Inferior parietal cortex (tissue), 1 donor: ENCODE results near the gene NFKBIE.
"Not testable (repeated sequence)": the region's sequence is repeated elsewhere in the genome, so short reads cannot be mapped to it uniquely, and the experiment has no call there.

Experiments
- DNase-seq: peaks from one replicate; pipeline ENCODE4 v3.0.0-alpha.2; 2016; ENCODE audit errors: extremely low spot score

NFKBIE gene

GRCh38 chr6:44245912-44246662, 19.3 kb downstream of the NFKBIE start:
- DNase-seq = peak; percentile 77

GRCh38 chr6:44245391-44245911, 19.9 kb downstream of the NFKBIE start:
- no peak for DNase-seq

DNA sequence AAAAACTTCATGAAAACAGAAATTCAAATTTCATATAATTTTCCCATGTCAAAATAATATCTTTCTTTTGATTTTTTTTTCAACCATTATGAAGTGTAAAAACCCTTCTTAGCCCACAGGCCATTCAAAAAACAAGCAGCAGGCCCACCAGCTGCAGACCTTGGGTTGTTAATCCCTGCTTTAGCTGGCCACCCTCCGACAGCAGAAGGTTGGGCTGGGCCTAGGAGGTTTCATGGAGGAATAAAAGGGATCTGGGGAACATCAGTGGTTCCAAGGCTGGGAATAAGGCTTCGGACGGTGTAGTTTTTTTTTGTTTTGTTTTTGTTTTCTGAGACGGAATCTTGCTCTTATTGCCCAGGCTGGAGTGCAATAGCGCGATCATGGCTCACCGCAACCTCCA, 22.0 kb downstream of the NFKBIE start:
- no peak for DNase-seq

DNA sequence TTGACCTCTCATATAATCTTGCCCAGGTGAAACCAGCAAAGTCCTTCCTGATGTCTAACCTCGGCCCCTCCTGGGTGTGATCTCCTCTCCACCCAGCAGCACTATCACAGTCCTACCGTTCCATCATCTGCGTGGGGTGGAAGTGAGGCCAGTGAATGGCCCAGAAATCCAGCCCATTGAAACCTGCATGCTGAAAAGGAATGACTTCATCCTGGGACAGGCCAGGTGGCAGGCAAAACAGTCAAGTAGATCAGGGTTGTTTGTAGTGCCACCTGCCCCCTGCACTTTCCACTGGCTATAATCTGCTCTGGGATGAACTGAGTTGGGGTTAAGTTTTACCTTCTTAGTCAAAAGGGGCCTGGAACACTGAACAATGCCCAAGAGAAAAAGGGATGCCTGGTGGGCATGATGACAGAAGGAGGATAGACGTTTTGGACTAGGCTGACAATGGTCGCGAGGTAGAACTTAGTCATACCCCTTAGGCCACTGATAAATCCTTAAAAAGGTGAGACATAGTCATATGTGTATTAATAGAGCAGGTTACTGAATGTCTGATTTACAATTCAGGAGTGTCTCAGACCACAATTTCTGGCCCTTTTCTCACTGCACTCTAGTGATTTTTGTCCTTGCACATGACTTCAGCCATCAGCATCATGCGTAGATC, 26.5 kb downstream of the NFKBIE start:
- no peak for DNase-seq

GRCh38 chr6:44237813-44238433, 27.4 kb downstream of the NFKBIE start:
- DNase-seq = peak; percentile 83

GRCh38 chr6:44237021-44237812, 28.1 kb downstream of the NFKBIE start:
- DNase-seq = peak; percentile 74

DNA sequence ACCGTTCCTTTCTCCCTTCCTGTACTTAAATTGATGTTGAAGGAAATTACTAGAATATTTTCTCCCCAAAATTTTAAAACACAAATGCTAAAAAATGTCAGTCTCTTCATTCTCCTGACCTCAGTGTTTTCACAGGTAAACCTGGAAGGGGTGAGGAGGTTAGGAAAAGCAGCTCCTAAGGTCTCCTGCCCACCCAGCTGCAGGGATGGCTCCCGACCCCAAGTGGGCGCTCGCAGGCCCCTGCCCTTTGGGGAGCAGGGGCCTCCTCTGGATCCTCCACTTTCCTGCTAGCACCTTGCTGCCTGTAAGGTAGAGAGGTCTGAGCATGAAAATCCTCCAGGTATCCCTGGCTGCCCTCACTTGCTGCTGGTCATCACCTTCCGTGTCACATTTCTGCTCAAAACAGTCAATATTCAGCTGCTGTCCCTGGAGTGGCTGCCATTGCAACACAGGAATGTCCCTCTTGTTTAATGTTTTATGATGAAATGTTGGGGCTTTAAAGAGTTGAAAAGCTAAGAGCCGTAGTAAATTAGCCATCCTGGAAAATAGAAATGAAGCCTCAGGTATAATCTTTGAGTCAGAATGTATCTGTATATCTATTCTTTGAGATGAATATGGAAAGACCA, 29.3 kb downstream of the NFKBIE start:
- DNase-seq = no peak

DNA sequence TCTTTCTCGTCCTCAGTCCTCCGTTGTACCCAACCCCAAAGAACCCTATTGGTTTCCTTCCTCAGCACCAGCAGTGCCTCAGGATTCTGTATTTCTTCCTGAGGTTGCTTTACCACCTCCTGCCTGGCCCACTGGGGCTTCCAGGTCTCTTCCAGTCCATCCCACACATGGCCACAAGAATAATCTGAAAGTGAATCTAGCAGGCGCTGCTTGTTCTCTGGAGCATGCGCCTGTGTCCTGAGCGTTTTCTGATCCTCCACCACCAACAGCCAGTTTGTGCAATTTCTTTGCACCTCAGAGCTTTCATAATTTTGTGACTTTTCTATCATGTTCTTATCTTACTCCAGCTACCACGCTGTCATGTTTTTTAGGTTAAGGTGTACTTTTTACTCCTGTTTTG, 30.1 kb downstream of the NFKBIE start:
- no peak for DNase-seq

DNA sequence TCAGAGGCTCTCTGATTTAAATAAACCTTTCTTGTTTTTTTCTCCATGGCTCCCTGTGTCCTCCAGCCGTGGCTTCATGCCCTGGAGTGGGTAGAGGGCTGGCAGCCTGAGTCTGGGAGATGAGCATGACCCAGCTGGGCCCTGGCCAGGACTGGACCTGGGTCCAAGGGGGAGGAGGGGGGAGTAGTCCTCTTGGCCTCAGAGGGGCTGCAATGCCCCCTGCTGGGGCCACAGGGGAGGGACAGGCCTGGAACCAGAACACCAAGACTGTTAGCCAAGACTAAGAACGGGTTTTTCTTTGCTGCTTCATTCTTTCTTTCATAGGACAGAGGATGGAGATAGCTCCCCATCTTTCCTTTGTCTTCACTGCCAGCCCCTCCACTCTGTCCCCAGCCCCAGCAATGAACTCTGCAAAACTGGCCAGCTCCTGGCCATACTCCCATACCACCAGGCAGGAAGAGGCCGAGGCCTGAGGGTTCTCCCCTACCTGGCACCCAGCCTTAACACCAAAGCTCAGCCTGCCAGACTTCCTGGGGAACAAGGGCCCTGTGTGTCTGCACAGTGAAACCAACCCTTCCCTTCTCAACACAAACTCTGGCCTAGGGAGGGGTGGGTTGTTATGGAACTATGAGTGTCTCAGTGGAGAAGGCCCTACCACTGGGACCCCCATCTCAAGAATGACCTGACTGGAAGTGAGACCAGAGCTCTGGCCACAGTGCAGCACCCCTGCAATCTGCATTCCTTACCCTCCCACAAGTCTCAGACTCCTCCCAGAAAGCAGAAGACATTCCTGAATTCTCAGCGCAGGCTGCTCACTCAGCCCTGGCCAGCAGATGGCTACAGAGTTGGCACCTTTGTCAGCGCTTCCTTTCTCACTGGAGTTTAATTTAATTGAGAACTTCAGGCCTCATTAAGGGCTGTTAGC, 31.0 kb downstream of the NFKBIE start:
- peak; percentile 80 for DNase-seq

DNA sequence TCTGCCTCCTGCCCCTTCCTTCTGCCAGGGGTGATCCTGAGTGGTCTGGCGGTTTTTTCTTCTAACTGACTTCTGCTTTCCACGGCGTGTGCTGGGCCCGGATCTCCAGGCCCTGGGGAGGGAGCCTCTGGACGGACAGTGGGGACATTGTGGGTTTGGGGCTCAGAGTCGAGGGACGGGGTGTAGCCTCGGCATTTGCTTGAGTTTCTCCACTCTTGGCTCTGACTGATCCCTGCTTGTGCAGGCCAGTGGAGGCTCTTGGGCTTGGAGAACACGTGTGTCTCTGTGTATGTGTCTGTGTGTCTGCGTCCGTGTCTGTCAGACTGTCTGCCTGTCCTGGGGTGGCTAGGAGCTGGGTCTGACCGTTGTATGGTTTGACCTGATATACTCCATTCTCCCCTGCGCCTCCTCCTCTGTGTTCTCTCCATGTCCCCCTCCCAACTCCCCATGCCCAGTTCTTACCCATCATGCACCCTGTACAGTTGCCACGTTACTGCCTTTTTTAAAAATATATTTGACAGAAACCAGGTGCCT, 31.7 kb downstream of the NFKBIE start:
- no peak for DNase-seq

- DNase-seq = no peak
Observed at GRCh38 chr6:44232676-44233566, 32.4 kb downstream of the NFKBIE start.

DNA sequence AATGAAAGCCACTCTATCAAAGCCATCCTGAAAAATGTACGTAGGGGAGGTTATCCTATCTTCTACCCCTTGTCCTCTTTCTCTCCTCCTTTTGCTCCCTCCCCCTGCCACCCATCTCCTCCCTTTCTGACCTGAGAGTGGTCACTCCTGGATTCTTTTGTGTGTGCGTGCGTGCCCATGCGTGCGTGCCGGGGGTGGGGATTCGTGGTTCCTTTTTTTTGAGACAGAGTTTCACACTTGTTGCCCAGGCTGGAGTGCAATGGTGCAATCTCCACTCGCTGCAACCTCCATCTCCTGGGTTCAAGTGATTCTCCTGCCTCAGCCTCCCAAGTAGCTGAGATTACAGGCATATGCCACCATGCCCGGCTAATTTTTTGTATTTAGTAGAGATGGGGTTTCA, 33.9 kb downstream of the NFKBIE start:
- DNase-seq = not testable (repeated sequence)

- DNase-seq = no peak
Observed at GRCh38 chr6:44230034-44230675, 35.2 kb downstream of the NFKBIE start.

DNA sequence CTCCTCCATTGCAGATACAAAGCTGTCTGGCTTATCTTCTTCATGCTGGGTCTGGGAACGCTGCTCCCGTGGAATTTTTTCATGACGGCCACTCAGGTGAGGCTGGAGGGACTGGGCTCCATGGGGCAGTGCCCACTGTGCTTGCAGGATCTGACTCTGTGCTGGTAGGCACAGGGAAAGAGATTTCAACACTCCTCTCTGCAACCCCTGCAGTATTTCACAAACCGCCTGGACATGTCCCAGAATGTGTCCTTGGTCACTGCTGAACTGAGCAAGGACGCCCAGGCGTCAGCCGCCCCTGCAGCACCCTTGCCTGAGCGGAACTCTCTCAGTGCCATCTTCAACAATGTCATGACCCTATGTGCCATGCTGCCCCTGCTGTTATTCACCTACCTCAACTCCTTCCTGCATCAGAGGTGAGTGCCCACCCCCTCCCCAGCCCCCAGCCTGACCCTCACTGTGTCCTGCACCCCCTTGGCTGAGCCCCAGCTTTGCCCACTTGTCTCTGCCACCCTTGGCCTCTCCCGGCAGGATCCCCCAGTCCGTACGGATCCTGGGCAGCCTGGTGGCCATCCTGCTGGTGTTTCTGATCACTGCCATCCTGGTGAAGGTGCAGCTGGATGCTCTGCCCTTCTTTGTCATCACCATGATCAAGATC, 35.8 kb downstream of the NFKBIE start:
- DNase-seq = no peak

DNA sequence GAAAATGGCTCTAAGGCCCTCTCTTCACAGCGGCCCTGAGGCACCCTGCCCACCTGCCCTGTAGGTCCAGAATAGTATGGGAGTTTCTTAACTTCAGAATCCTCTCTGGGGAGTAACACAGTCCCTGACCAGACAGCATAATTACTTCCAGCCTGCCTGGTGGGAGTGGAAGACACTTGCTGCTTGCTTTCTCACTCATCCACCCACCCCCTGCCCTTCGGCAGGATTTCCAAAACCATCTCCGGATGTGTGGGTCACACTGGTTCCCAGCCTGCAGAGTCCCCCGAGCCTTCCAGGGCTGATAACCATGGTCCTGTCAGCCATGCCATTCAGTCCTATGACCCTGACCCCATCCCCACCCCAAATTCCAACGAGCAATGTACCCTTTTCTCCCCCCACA, 36.5 kb downstream of the NFKBIE start:
- DNase-seq = no peak

GRCh38 chr6:44228433-44228832, 36.9 kb downstream of the NFKBIE start:
- DNase-seq = no peak

- no peak for DNase-seq
Observed at GRCh38 chr6:44228031-44228430, 37.3 kb downstream of the NFKBIE start.
